CD4-positive, alpha-beta memory T cell (primary cell): ENCODE measurements around the gene CIROP. TPM values are rescaled to one million over a fixed set of nuclear protein-coding genes. Genes with fewer than 3 reads are reported as not detected.

Experiments
- CTCF ChIA-PET: fragments of 350-600 bp; sonication (Branson Sonifier 250); formaldehyde crosslinking; loops from one replicate; lab custom pipeline; 2021; ENCODE audit warnings: inconsistent platforms; ENCODE audit not compliant: partially characterized antibody; lab: Charles Lee
- POLR2A ChIA-PET: fragments of 350-600 bp; sonication (Branson Sonifier 250); formaldehyde crosslinking; loops from one replicate; lab custom pipeline; 2021; ENCODE audit not compliant: partially characterized antibody; lab: Charles Lee
- DNase-seq, 5 donors: peaks; one replicate each; pipeline versions ENCODE4 v3.0.0 to v3.0.0-alpha.2; 2020 to 2022; ENCODE audit warnings: mixed read lengths in 1 of 5
- H3K27ac ChIP-seq: one replicate; pipeline ENCODE4 v1.7.0; 2013; ENCODE audit warnings: low read depth, low read length
- H3K27me3 ChIP-seq: 2 replicates; pipeline ENCODE4 v1.7.0; 2013; ENCODE audit warnings: mild to moderate bottlenecking, low read length, moderate library complexity; ENCODE audit not compliant: insufficient read depth
- H3K36me3 ChIP-seq: 2 replicates; pipeline ENCODE4 v1.7.0; 2013; ENCODE audit warnings: mild to moderate bottlenecking, low read length, moderate library complexity; ENCODE audit not compliant: insufficient read depth
- H3K4me1 ChIP-seq: 2 replicates; pipeline ENCODE4 v1.7.0; 2013; ENCODE audit warnings: mild to moderate bottlenecking, low read length, moderate library complexity; ENCODE audit not compliant: insufficient read depth
- H3K4me3 ChIP-seq, 2 donors: one replicate each; pipeline ENCODE4 v1.7.0; 2013; ENCODE audit warnings: low read length in 2 of 2, mild to moderate bottlenecking in 1 of 2
- H3K9me3 ChIP-seq, 2 donors: one replicate each; pipeline ENCODE4 v1.7.0; 2013; ENCODE audit warnings: low read length in 2 of 2, control low read depth in 1 of 2; ENCODE audit not compliant: control insufficient read depth in 1 of 2
- H3K27ac Mint-ChIP-seq, 7 donors: one replicate each; pipeline ENCODE4 v1.8.0; 2020 to 2021; ENCODE audit warnings: mixed read lengths in 7 of 7, mild to moderate bottlenecking in 6 of 7, inconsistent platforms in 3 of 7, moderate library complexity in 3 of 7
- H3K27me3 Mint-ChIP-seq, 2 donors: one replicate each; pipeline ENCODE4 v1.8.0; 2020 to 2021; ENCODE audit warnings: mixed read lengths in 2 of 2
- H3K36me3 Mint-ChIP-seq, 2 donors: one replicate each; pipeline ENCODE4 v1.8.0; 2020 to 2021; ENCODE audit warnings: mixed read lengths in 2 of 2, inconsistent platforms in 1 of 2, mild to moderate bottlenecking in 1 of 2
- H3K4me1 Mint-ChIP-seq, 4 donors: one replicate each; pipeline ENCODE4 v1.8.0; 2020 to 2021; ENCODE audit warnings: mixed read lengths in 4 of 4, mild to moderate bottlenecking in 1 of 4
- H3K4me3 Mint-ChIP-seq, 8 donors: one replicate each; pipeline ENCODE4 v1.8.0; 2020 to 2021; ENCODE audit warnings: mixed read lengths in 8 of 8, mild to moderate bottlenecking in 7 of 8, moderate library complexity in 6 of 8, inconsistent platforms in 3 of 8
- H3K9me3 Mint-ChIP-seq, 8 donors: one replicate each; pipeline ENCODE4 v1.8.0; 2020 to 2021; ENCODE audit warnings: mixed read lengths in 8 of 8, mild to moderate bottlenecking in 5 of 8, inconsistent platforms in 3 of 8, moderate library complexity in 1 of 8
- intact Hi-C: fragments of 100-400 bp; cut with micrococcal nuclease; formaldehyde crosslinking; loops from one replicate; pipeline ENCODE4 v1.15.1; 2023
- polyA plus RNA-seq, 2 donors: library from polyadenylated mRNA; unstranded; fragments of 300-500 nt; fragmentation: Illumina TruSeq; gene quantifications; one replicate each; pipeline ENCODE4 v1.2.3, GENCODE V29; 2021
- total RNA-seq, 2 experiments: library from RNA; stranded (reverse); gene quantifications; one replicate each; pipeline ENCODE4 v1.2.3, GENCODE V29; 2021

Gene CIROP
- total and polyA plus RNA-seq, 4 experiments from 2014 or later: not detected

GRCh38 chr14:23051141-23052057, 53.4 kb downstream of the CIROP start:
- intact Hi-C loops: no loop called here
- Histone ChIP-seq H3K4me3 (no peak overlapping the region), H3K9me3 (no peaks in the 10 kb centered on the region), H3K4me1 (peaks cover 4% of the 10 kb centered on the region), H3K27ac (no peak overlapping the region), H3K27me3 (no peaks in the 10 kb centered on the region), H3K36me3 (no peaks in the 10 kb centered on the region)
- peaks cover 4 to 7% (median 6%) of the 10 kb centered on the region in 4 donors for H3K4me1 Mint-ChIP-seq
- ChIA-PET POLR2A (interaction anchor here (1.1 kb wide), 1 partner anchor 44 kb away, joined by 3 read pairs; no protein-coding TSS in a partner anchor), CTCF (interaction anchor here (1.1 to 19.0 kb wide), 3 partner anchors 17 to 71 kb away, joined by 3 to 1070 read pairs (median 4); partner anchors contain the start of gene AJUBA)
- no peaks in the 10 kb centered on the region for H3K9me3 Mint-ChIP-seq
- no peak overlapping the region for H3K27ac Mint-ChIP-seq
- no peak for DNase-seq
- H3K27me3 Mint-ChIP-seq: peaks cover 0 to 1% of the 10 kb centered on the region in 2 donors
- no peak overlapping the region for H3K4me3 Mint-ChIP-seq
- peaks cover 0 to 3% of the 10 kb centered on the region in 2 donors for H3K36me3 Mint-ChIP-seq

Other genes with a start within 250 kb of the CIROP start
- 10 to 100 TPM; 93.1 to 98.1 TPM for gene LRP10, start 233.2 kb downstream of the CIROP start, total RNA-seq
- 100 to 1,000 TPM in 1 of 2 donors, 10 to 100 TPM in 1; 92.0 to 118 TPM for gene LRP10, start 233.2 kb downstream of the CIROP start, polyA plus RNA-seq
- 1 to 10 TPM; 4.4 to 4.6 TPM for gene REM2, start 221.8 kb downstream of the CIROP start, total RNA-seq
- gene REM2, start 221.8 kb downstream of the CIROP start, polyA plus RNA-seq: 1 to 10 TPM in 1 of 2 donors, under 1 TPM in 1; 0.55 to 1.5 TPM
- 100 to 1,000 TPM; 119 to 123 TPM for gene RBM23, start 185.8 kb downstream of the CIROP start, total RNA-seq
- gene RBM23, start 185.8 kb downstream of the CIROP start, polyA plus RNA-seq: 10 to 100 TPM; 57.1 to 58.3 TPM
- 10 to 100 TPM; 25.8 to 30.5 TPM for gene PRMT5, start 175.6 kb downstream of the CIROP start, total RNA-seq
- gene PRMT5, start 175.6 kb downstream of the CIROP start, polyA plus RNA-seq: 10 to 100 TPM; 50.6 to 65.1 TPM
- gene HAUS4, start 147.9 kb downstream of the CIROP start, total RNA-seq: 10 to 100 TPM; 32.6 to 35.7 TPM
- gene HAUS4, start 147.9 kb downstream of the CIROP start, polyA plus RNA-seq: 10 to 100 TPM; 29.1 to 31.3 TPM
- 1 to 10 TPM; 2.8 to 3.9 TPM for gene AJUBA, start 122.4 kb downstream of the CIROP start, total RNA-seq
- 1 to 10 TPM in 1 of 2 donors, under 1 TPM in 1; 0.30 to 1.3 TPM for gene AJUBA, start 122.4 kb downstream of the CIROP start, polyA plus RNA-seq
- 10 to 100 TPM; 13.2 to 13.3 TPM for gene C14orf93, start 94.8 kb downstream of the CIROP start, total RNA-seq
- 1 to 10 TPM; 6.0 to 7.9 TPM for gene C14orf93, start 94.8 kb downstream of the CIROP start, polyA plus RNA-seq
- gene PSMB5, start 70.1 kb downstream of the CIROP start, total RNA-seq: 10 to 100 TPM; 31.4 to 33.6 TPM
- 10 to 100 TPM; 52.9 to 56.6 TPM for gene PSMB5, start 70.1 kb downstream of the CIROP start, polyA plus RNA-seq
- gene PSMB11, start 62.8 kb downstream of the CIROP start, total RNA-seq: not detected
- not detected for gene PSMB11, start 62.8 kb downstream of the CIROP start, polyA plus RNA-seq
- 1 to 10 TPM; 1.3 to 1.6 TPM for gene CDH24, start 47.5 kb downstream of the CIROP start, total RNA-seq
- under 1 TPM; 0.15 to 0.53 TPM for gene CDH24, start 47.5 kb downstream of the CIROP start, polyA plus RNA-seq
- gene ACIN1, start 9.9 kb downstream of the CIROP start, total RNA-seq: 100 to 1,000 TPM; 317 to 327 TPM
- gene ACIN1, start 9.9 kb downstream of the CIROP start, polyA plus RNA-seq: 10 to 100 TPM in 1 of 2 donors, 1 to 10 TPM in 1; 1.2 to 20.5 TPM
- gene C14orf119, start 9.5 kb downstream of the CIROP start, total RNA-seq: 10 to 100 TPM; 49.7 to 54.0 TPM
- 100 to 1,000 TPM in 1 of 2 donors, 10 to 100 TPM in 1; 80.1 to 147 TPM for gene C14orf119, start 9.5 kb downstream of the CIROP start, polyA plus RNA-seq
- gene CEBPE, start 14.3 kb upstream of the CIROP start, total RNA-seq: under 1 TPM; 0.69 to 0.84 TPM
- under 1 TPM; 0.16 to 0.35 TPM for gene CEBPE, start 14.3 kb upstream of the CIROP start, polyA plus RNA-seq
- 1 to 10 TPM; 2.4 to 4.1 TPM for gene SLC7A8, start 78.7 kb upstream of the CIROP start, total RNA-seq
- gene SLC7A8, start 78.7 kb upstream of the CIROP start, polyA plus RNA-seq: under 1 TPM; 0.56 to 0.62 TPM
- gene RNF212B, start 132.9 kb upstream of the CIROP start, total RNA-seq: not detected
- gene RNF212B, start 132.9 kb upstream of the CIROP start, polyA plus RNA-seq: not detected
- 10 to 100 TPM; 21.0 to 21.7 TPM for gene HOMEZ, start 181.1 kb upstream of the CIROP start, total RNA-seq
- 1 to 10 TPM; 1.5 to 5.7 TPM for gene HOMEZ, start 181.1 kb upstream of the CIROP start, polyA plus RNA-seq
- 10 to 100 TPM; 82.3 to 87.3 TPM for gene PPP1R3E, start 197.9 kb upstream of the CIROP start, total RNA-seq
- gene PPP1R3E, start 197.9 kb upstream of the CIROP start, polyA plus RNA-seq: 1 to 10 TPM; 1.3 to 2.9 TPM
- 1 to 10 TPM; 2.0 to 3.6 TPM for gene BCL2L2, start 201.8 kb upstream of the CIROP start, total RNA-seq
- not detected for gene BCL2L2, start 201.8 kb upstream of the CIROP start, polyA plus RNA-seq
- gene PABPN1, start 216.5 kb upstream of the CIROP start, total RNA-seq: 100 to 1,000 TPM; 194 to 196 TPM
- gene PABPN1, start 216.5 kb upstream of the CIROP start, polyA plus RNA-seq: 100 to 1,000 TPM in 1 of 2 donors, 10 to 100 TPM in 1; 91.7 to 125 TPM
- 10 to 100 TPM; 19.8 to 21.1 TPM for gene SLC22A17, start 247.9 kb upstream of the CIROP start, total RNA-seq
- 1 to 10 TPM; 2.9 to 3.9 TPM for gene SLC22A17, start 247.9 kb upstream of the CIROP start, polyA plus RNA-seq